Smooth muscle cell (in vitro differentiated cells): ENCODE measurements around the gene IL13RA1. TPM values are rescaled to one million over a fixed set of nuclear protein-coding genes. Genes with fewer than 3 reads are reported as not detected.

Experiments
- DNase-seq: peaks from one replicate; lab custom pipeline; 2025; ENCODE audit not compliant: unreplicated experiment; lab: John Stamatoyannopoulos, UW
- H2AFZ ChIP-seq: fragments of 200-600 bp; sonication (generic); 2 replicates; pipeline ENCODE4 v1.6.0; 2016; ENCODE audit warnings: antibody characterized with exemption, low read depth, mild to moderate bottlenecking
- H3F3A ChIP-seq: fragments of 200-600 bp; sonication (generic); 2 replicates; pipeline ENCODE4 v1.6.0; 2017; ENCODE audit warnings: antibody characterized with exemption, low read depth
- H3K27ac ChIP-seq: fragments of 200-600 bp; sonication (generic); 2 replicates; pipeline ENCODE4 v1.5.1; 2016; ENCODE audit warnings: low read depth, mild to moderate bottlenecking
- H3K27me3 ChIP-seq: fragments of 200-600 bp; sonication (generic); 2 replicates; pipeline ENCODE4 v1.6.1; 2016; ENCODE audit warnings: low read depth, mild to moderate bottlenecking
- H3K36me3 ChIP-seq: fragments of 200-600 bp; sonication (generic); 2 replicates; pipeline ENCODE4 v1.5.1; 2016; ENCODE audit warnings: low read depth
- H3K4me1 ChIP-seq: fragments of 200-600 bp; sonication (generic); 2 replicates; pipeline ENCODE4 v1.5.1; 2016; ENCODE audit warnings: low read depth
- H3K4me2 ChIP-seq: fragments of 200-600 bp; sonication (generic); 2 replicates; pipeline ENCODE4 v1.6.0; 2016; ENCODE audit warnings: mild to moderate bottlenecking
- H3K4me3 ChIP-seq: fragments of 200-600 bp; sonication (generic); 2 replicates; pipeline ENCODE4 v1.5.1; 2016; ENCODE audit warnings: mild to moderate bottlenecking
- H3K79me2 ChIP-seq: fragments of 200-600 bp; sonication (generic); 2 replicates; pipeline ENCODE4 v1.6.0; 2016; ENCODE audit warnings: low read depth, mild to moderate bottlenecking
- H3K9ac ChIP-seq: fragments of 200-600 bp; sonication (generic); 2 replicates; pipeline ENCODE4 v1.6.0; 2016; ENCODE audit warnings: low read depth
- H3K9me3 ChIP-seq: fragments of 200-600 bp; sonication (generic); replicated peaks from 2 replicates; pipeline ENCODE4 v1.5.1; 2016; ENCODE audit warnings: low read depth
- H4K20me1 ChIP-seq: fragments of 200-600 bp; sonication (generic); 2 replicates; pipeline ENCODE4 v1.6.0; 2016; ENCODE audit warnings: low read depth
- WGBS: methylation state at CpG from one replicate; pipeline ENCODE4 v1.1.7; 2016; ENCODE audit warnings: low lambda C conversion rate; 5-methylcytosine and 5-hydroxymethylcytosine counted together
- polyA plus RNA-seq: library from polyadenylated mRNA; unstranded; fragments of >200 nt; fragmentation: Nextera tagmentation; extraction: Ambion mirVana; gene quantifications from 2 replicates; pipeline ENCODE4 v1.2.1, GENCODE V29; 2016
- total RNA-seq: library from RNA; depleted of rRNA; stranded (reverse); fragments of >200 nt; gene quantifications from 2 replicates; pipeline ENCODE4 v1.2.3, GENCODE V29; 2014
- TF ChIP-seq, protein P1 (sequence below): fragments of 200-600 bp; sonication (generic); IDR thresholded peaks from 2 replicates; pipeline ENCODE4 v1.5.1; 2017; ENCODE audit warnings: borderline replicate concordance, mild to moderate bottlenecking, antibody characterized with exemption; ENCODE audit not compliant: insufficient read depth, poor library complexity, severe bottlenecking

Gene IL13RA1
- total and polyA plus RNA-seq, 2 experiments from 2014 or later, result 67.0 to 85.9 TPM

DNA sequence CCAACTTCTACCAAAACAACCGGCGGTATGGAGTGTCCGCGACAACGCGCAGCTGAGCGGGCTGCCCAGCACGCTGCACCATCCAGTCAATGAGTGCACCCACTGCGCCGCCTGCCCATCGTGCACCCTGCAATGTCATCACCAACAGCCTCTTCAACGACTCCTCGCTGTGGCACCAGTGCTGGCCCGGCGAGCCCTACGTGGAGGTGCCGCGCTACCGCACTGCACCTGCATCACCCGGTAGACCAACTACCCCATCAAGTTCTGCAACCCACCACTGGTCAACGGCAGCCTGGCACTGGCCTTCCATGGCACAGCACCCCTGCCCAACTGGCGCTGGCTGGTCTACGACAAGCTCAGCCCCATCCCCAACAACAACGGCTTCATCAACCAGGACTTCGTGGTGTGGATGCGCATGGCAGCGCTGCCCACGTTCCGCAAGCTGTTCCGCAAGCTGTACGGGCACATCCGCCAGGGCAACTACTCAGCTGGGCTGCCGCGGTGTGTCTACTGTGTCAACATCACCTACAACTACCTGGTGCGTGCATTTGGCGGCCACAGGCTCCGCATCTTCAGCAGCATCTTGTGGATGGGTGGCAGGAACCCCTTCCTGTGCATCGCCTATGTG, 42.8 kb downstream of the IL13RA1 start:
- Histone ChIP-seq H3K4me1 (no peaks in the 10 kb centered on the region), H3K27me3 (no peaks in the 10 kb centered on the region), H3K9ac (no peak overlapping the region), H2AFZ (no peak overlapping the region), H3K4me2 (no peak overlapping the region), H3F3A (no peaks in the 10 kb centered on the region), H3K4me3 (no peak overlapping the region), H3K79me2 (no peaks in the 10 kb centered on the region), H3K27ac (no peak overlapping the region), H3K9me3 (peaks cover under 1% of the 10 kb centered on the region), H3K36me3 (no peaks in the 10 kb centered on the region), H4K20me1 (no peaks in the 10 kb centered on the region)
- TF ChIP-seq, protein P1, sequence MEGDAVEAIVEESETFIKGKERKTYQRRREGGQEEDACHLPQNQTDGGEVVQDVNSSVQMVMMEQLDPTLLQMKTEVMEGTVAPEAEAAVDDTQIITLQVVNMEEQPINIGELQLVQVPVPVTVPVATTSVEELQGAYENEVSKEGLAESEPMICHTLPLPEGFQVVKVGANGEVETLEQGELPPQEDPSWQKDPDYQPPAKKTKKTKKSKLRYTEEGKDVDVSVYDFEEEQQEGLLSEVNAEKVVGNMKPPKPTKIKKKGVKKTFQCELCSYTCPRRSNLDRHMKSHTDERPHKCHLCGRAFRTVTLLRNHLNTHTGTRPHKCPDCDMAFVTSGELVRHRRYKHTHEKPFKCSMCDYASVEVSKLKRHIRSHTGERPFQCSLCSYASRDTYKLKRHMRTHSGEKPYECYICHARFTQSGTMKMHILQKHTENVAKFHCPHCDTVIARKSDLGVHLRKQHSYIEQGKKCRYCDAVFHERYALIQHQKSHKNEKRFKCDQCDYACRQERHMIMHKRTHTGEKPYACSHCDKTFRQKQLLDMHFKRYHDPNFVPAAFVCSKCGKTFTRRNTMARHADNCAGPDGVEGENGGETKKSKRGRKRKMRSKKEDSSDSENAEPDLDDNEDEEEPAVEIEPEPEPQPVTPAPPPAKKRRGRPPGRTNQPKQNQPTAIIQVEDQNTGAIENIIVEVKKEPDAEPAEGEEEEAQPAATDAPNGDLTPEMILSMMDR, result no peak
- no peak for DNase-seq
- WGBS, result 93% methylated on average over 38 of the region's 38 CpGs

DNA sequence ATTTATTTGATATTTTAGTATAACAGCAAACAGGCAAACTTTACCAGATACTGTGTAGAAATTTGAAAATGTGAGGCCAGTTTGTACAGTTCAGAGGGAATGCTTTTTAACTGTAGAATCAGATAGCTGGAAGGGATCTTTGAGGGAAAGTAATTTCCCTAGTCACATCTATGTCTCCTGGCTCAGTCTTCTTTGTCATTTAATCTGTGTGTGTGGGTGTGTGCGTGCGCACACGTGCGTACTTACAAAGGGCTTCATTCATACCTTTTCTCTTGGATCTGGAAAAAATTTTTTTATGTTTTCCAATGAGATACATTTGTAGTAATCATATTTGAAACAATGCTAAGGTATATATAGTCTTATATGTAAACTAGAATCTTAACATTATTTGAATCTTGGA, 44.6 kb downstream of the IL13RA1 start:
- no peaks in the 10 kb centered on the region for H3K36me3 ChIP-seq
- H2AFZ ChIP-seq, result no peak overlapping the region
- TF ChIP-seq, protein P1, result no peak
- no peaks in the 10 kb centered on the region for H3K4me1 ChIP-seq
- no peaks in the 10 kb centered on the region for H3F3A ChIP-seq
- no peaks in the 10 kb centered on the region for H3K79me2 ChIP-seq
- H4K20me1 ChIP-seq, result no peaks in the 10 kb centered on the region
- no peaks in the 10 kb centered on the region for H3K27me3 ChIP-seq
- H3K4me2 ChIP-seq, result no peak overlapping the region
- no peak overlapping the region for H3K9ac ChIP-seq
- no peak overlapping the region for H3K4me3 ChIP-seq
- no peaks in the 10 kb centered on the region for H3K9me3 ChIP-seq
- DNase-seq, result no peak
- 69% methylated on average over 4 of the region's 4 CpGs for WGBS
- H3K27ac ChIP-seq, result no peak overlapping the region

DNA sequence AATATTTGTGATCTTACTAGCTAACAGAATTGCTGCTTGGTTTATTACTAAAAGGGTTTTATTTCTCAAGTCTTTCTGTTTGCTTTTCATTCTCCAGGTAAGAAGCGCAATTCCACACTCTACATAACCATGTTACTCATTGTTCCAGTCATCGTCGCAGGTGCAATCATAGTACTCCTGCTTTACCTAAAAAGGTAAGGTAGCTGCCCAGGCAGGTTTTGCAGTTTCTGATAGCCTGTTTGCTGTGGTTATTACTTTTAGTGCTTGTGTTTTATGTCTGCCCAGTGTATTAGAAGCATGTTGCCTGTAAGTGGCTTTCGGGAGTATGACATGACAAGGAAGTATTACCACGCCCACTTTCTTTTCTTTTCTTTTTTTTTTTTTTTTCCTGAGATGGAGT, 46.4 kb downstream of the IL13RA1 start:
- Histone ChIP-seq H3K4me2 (no peak overlapping the region), H3F3A (no peaks in the 10 kb centered on the region), H3K27me3 (no peaks in the 10 kb centered on the region), H3K9me3 (no peaks in the 10 kb centered on the region), H3K9ac (no peak overlapping the region), H4K20me1 (no peaks in the 10 kb centered on the region), H3K4me3 (no peak overlapping the region), H3K36me3 (no peaks in the 10 kb centered on the region), H3K4me1 (no peaks in the 10 kb centered on the region), H3K79me2 (no peaks in the 10 kb centered on the region), H2AFZ (no peak overlapping the region), H3K27ac (peak overlapping the region; percentile 47)
- TF ChIP-seq, protein P1, result no peak
- no peak for DNase-seq
- 79% methylated on average over 5 of the region's 5 CpGs for WGBS

DNA sequence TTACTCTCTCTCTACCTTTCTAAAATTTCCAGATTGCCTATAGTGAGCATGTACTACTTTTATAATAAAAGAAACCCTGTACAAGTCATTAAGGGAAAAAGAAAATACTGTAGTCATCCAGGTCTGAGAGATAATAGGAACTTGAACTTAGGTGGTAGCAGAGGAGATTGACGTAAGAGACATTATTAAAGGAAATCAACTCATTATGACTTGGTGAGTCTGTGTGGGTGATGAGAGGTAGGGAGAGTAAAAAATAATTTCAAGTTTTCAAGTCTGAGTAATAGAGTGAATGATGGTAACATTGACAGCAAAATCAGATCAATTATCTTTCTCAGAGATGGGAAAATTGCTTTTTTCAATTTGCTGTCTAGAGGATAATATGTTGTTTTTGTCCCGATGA, 52.2 kb downstream of the IL13RA1 start:
- whole genome bisulfite sequencing, result 87% methylated on average over 2 of the region's 2 CpGs
- H3K27ac ChIP-seq, result no peak overlapping the region

More for the DNA sequence above, 52.2 kb downstream of the IL13RA1 start:
- no peaks in the 10 kb centered on the region for H3K79me2 ChIP-seq
- no peaks in the 10 kb centered on the region for H3F3A ChIP-seq
- no peak overlapping the region for H2AFZ ChIP-seq
- DNase-seq, result no peak
- no peaks in the 10 kb centered on the region for H3K36me3 ChIP-seq
- H3K4me3 ChIP-seq, result no peak overlapping the region
- H3K27me3 ChIP-seq, result no peaks in the 10 kb centered on the region
- H3K4me1 ChIP-seq, result no peaks in the 10 kb centered on the region
- H3K4me2 ChIP-seq, result no peak overlapping the region
- no peaks in the 10 kb centered on the region for H3K9me3 ChIP-seq
- no peak overlapping the region for H3K9ac ChIP-seq
- TF ChIP-seq, protein P1, result no peak
- H4K20me1 ChIP-seq, result no peaks in the 10 kb centered on the region
